Upper lobe of left lung (tissue), 6 donors: Measurements from ENCODE around the gene SLC25A38. TPM values are rescaled to one million over a fixed set of nuclear protein-coding genes. Genes with fewer than 3 reads are reported as not detected.
A peak's percentile ranks its signal among the peaks of the same experiment; 100 is the strongest.

Experiments
- ATAC-seq, 2 donors: fragments of 200-7000 bp; cut with Tn5 transposase; one replicate each; pipeline ENCODE4 v1.9.1; 2022; ENCODE audit warnings: mild to moderate bottlenecking in 2 of 2, moderate library complexity in 2 of 2; ENCODE audit not compliant: low FRiP score in 2 of 2
- DNase-seq, 2 donors: peaks; one replicate each; pipeline ENCODE4 v3.0.0-alpha.2; 2019 to 2020
- H3K27ac ChIP-seq, 4 donors: fragments of 200-600 bp; sonication (generic); one replicate each; pipeline ENCODE4 v1.5.1; 2016 to 2019
- H3K27me3 ChIP-seq, 4 donors: fragments of 200-600 bp; sonication (generic); one replicate each; pipeline ENCODE4 v1.5.1; 2017 to 2019
- H3K36me3 ChIP-seq, 4 donors: fragments of 200-600 bp; sonication (generic); one replicate each; pipeline ENCODE4 v1.5.1; 2016 to 2019
- H3K4me1 ChIP-seq, 4 donors: fragments of 200-600 bp; sonication (generic); one replicate each; pipeline ENCODE4 v1.5.1; 2018 to 2019
- H3K4me3 ChIP-seq, 4 donors: fragments of 200-600 bp; sonication (generic); one replicate each; pipeline ENCODE4 v1.5.1; 2017 to 2019; ENCODE audit warnings: mild to moderate bottlenecking in 2 of 4, moderate library complexity in 1 of 4
- H3K9me3 ChIP-seq, 4 donors: fragments of 200-600 bp; sonication (generic); one replicate each; pipeline ENCODE4 v1.5.1; 2018 to 2019
- EP300 ChIP-seq, 4 donors: sonication (generic); formaldehyde crosslinking; IDR thresholded peaks; one replicate each; pipeline ENCODE4 v1.5.1; 2017; ENCODE audit warnings: antibody characterized with exemption in 4 of 4, control low read depth in 2 of 4
- POLR2A ChIP-seq, 4 donors: fragments of 450-650 bp; IDR thresholded peaks; one replicate each; pipeline ENCODE4 v1.5.1; 2016 to 2017; ENCODE audit warnings: antibody characterized with exemption in 4 of 4, mild to moderate bottlenecking in 2 of 4
- POLR2AphosphoS5 ChIP-seq, 2 donors: sonication (generic); formaldehyde crosslinking; IDR thresholded peaks; one replicate each; pipeline ENCODE4 v1.5.1; 2017; ENCODE audit warnings: antibody characterized with exemption in 2 of 2
- WGBS, 2 donors: methylation state at CpG; one replicate each; pipeline ENCODE4 v1.1.5; 2017 to 2018; 5-methylcytosine and 5-hydroxymethylcytosine counted together
- total RNA-seq, 6 donors: library from RNA; depleted of rRNA in 4 of 6; stranded (reverse); fragments of >200 nt in 4 of 6; gene quantifications; one replicate each; pipeline versions ENCODE4 v1.1.0 to v1.2.1, GENCODE V29; 2016 to 2021
- TF ChIP-seq, protein P1 (sequence below), 6 experiments: fragments of 450-650 bp in 4 of 6; fragments of 200-600 bp in 2 of 6; sonication (generic) in 2 of 6; IDR thresholded peaks; one replicate each; pipeline ENCODE4 v1.5.1; 2016 to 2019; ENCODE audit warnings: antibody characterized with exemption in 6 of 6
- donor health status: DM: no; HTN: no; CAD: no; lungs with moderate emphysema.
- donor health status: DM: no; HTN: yes; CAD: no; lungs with severe emphysema.

The SLC25A38 gene, protein sequence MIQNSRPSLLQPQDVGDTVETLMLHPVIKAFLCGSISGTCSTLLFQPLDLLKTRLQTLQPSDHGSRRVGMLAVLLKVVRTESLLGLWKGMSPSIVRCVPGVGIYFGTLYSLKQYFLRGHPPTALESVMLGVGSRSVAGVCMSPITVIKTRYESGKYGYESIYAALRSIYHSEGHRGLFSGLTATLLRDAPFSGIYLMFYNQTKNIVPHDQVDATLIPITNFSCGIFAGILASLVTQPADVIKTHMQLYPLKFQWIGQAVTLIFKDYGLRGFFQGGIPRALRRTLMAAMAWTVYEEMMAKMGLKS
- total RNA-seq: 10 to 100 TPM; 17.5 to 36.5 (median 30.2) TPM

DNA sequence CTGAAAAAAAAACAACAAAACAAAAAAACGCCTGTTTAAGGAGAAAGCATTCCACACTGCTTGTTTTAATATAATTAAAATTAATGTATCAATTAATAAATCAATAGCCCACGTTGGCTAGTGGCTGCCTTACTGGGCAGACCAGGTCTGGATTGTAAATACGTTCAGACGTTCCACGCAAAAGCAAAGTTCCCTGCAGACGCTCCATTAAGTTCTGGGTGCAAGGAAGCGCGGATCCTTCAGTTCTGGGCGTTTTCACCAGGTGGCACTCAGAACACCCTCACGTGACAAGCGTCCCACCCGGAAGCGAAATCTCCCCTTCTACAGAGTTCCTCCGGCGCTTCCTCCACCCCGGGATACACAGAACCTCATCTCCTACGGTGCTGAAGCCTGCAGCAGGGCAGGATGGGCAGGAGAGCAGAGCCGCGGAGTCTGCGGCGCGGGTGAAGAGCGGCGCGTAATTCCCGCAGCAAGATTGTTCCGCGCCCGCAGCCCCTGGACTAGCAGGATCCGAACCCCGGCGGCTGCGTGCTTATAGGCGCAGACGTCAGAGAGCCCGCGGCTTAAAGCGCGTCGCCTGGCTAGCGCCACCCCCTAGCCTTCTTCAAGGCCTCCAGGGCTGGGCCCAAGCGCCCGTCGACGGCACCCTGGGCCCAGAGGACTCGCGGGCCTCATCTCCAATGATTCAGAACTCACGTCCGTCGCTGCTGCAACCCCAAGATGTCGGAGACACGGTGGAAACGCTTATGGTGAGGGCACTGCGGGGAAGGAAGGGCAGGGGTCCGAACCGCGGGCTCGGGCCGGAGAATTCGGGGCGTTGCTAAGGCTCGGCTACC lies at the start of gene SLC25A38:
SLC25A38 (plus strand) TSS at position 326 of the 836 bp plus-strand sequence; CDS start at position 681, 355 bp downstream.
- Histone ChIP-seq H3K4me1 (peaks cover 13 to 41% (median 24%) of the 10 kb centered on the region in 4 donors), H3K36me3 (no peaks in the 10 kb centered on the region), H3K27me3 (no peaks in the 10 kb centered on the region), H3K27ac (peak within 1 kb of the TSS; percentile 91 to 96 (median 94)), H3K9me3 (no peaks in the 10 kb centered on the region), H3K4me3 (peak within 1 kb of the TSS; percentile 67 to 94 (median 88))
- DNase-seq (peak; percentile 87 to 93), ATAC-seq (peak; percentile 93 to 94)
- 0% methylated on average over 10 to 45 of the region's 62 CpGs for WGBS, 2 donors
- TF ChIP-seq, protein P1, sequence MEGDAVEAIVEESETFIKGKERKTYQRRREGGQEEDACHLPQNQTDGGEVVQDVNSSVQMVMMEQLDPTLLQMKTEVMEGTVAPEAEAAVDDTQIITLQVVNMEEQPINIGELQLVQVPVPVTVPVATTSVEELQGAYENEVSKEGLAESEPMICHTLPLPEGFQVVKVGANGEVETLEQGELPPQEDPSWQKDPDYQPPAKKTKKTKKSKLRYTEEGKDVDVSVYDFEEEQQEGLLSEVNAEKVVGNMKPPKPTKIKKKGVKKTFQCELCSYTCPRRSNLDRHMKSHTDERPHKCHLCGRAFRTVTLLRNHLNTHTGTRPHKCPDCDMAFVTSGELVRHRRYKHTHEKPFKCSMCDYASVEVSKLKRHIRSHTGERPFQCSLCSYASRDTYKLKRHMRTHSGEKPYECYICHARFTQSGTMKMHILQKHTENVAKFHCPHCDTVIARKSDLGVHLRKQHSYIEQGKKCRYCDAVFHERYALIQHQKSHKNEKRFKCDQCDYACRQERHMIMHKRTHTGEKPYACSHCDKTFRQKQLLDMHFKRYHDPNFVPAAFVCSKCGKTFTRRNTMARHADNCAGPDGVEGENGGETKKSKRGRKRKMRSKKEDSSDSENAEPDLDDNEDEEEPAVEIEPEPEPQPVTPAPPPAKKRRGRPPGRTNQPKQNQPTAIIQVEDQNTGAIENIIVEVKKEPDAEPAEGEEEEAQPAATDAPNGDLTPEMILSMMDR (IDR thresholded peaks at IDR 0.05): peak in 2 of 6 experiments; percentile 30 to 34
- peak in 1 of 2 donors; percentile 18 for TF ChIP-seq POLR2AphosphoS5 (IDR thresholded peaks at IDR 0.05)
- TF ChIP-seq EP300 (IDR thresholded peaks at IDR 0.05): no peak
- peak in 2 of 4 donors; percentile 36 to 64 for TF ChIP-seq POLR2A (IDR thresholded peaks at IDR 0.05)

DNA sequence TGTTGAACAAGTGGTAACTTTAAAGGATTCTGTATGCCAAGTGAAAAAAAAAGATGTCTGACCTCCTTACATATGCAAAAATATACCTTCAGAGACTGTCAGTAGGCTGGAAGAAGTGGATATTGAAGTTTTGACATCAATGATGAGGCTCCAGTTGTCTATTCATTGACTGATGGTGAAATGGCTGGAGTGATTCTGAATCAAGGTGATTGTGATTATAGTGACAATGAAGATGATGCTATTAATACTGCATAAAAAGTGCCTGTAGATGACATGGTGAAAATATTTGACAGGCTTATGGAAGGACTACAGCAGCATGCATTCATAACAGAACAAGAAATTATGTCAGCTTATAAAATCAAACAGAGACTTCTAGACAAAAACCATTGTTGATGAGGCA lies 49.6 kb upstream of the SLC25A38 start:
- Histone ChIP-seq H3K36me3 (no peaks in the 10 kb centered on the region), H3K4me1 (no peaks in the 10 kb centered on the region), H3K27ac (no peak overlapping the region), H3K9me3 (no peaks in the 10 kb centered on the region), H3K27me3 (no peaks in the 10 kb centered on the region), H3K4me3 (no peak overlapping the region)
- DNase-seq (no peak), ATAC-seq (no peak)
- TF ChIP-seq EP300 (IDR thresholded peaks at IDR 0.05) (no peak), POLR2A (IDR thresholded peaks at IDR 0.05) (no peak), POLR2AphosphoS5 (IDR thresholded peaks at IDR 0.05) (no peak)
- TF ChIP-seq, protein P1 (IDR thresholded peaks at IDR 0.05): no peak

- no peaks in the 10 kb centered on the region for H3K4me1 ChIP-seq
- WGBS, 2 donors: 82 to 90% methylated on average over 4 of the region's 4 CpGs
- ATAC-seq: no peak
- no peaks in the 10 kb centered on the region for H3K36me3 ChIP-seq
- H3K4me3 ChIP-seq: no peak overlapping the region
- H3K27me3 ChIP-seq: no peaks in the 10 kb centered on the region
- no peak for TF ChIP-seq POLR2A (IDR thresholded peaks at IDR 0.05)
- no peak for TF ChIP-seq EP300 (IDR thresholded peaks at IDR 0.05)
- TF ChIP-seq, protein P1 (IDR thresholded peaks at IDR 0.05): no peak
- no peak for TF ChIP-seq POLR2AphosphoS5 (IDR thresholded peaks at IDR 0.05)
- no peaks in the 10 kb centered on the region for H3K9me3 ChIP-seq
- no peak for DNase-seq
- no peak overlapping the region for H3K27ac ChIP-seq
Observed at GRCh38 chr3:39334205-39334604, 49.0 kb upstream of the SLC25A38 start.

- Histone ChIP-seq H3K4me1 (no peaks in the 10 kb centered on the region), H3K36me3 (no peaks in the 10 kb centered on the region), H3K27me3 (no peaks in the 10 kb centered on the region), H3K27ac (no peak overlapping the region), H3K4me3 (no peak overlapping the region), H3K9me3 (no peaks in the 10 kb centered on the region)
- no peak for ATAC-seq
- TF ChIP-seq POLR2AphosphoS5 (IDR thresholded peaks at IDR 0.05): no peak
- no peak for TF ChIP-seq POLR2A (IDR thresholded peaks at IDR 0.05)
- TF ChIP-seq EP300 (IDR thresholded peaks at IDR 0.05): no peak
- TF ChIP-seq, protein P1 (IDR thresholded peaks at IDR 0.05): no peak
- no peak for DNase-seq
- WGBS, 2 donors: 79 to 91% methylated on average over 1 of the region's 1 CpG
Observed at GRCh38 chr3:39338201-39338600, 45.0 kb upstream of the SLC25A38 start.
